ENCODE measurements around the gene MBD6. TPM values are rescaled to one million over a fixed set of nuclear protein-coding genes. Genes with fewer than 3 reads are reported as not detected.

Gene MBD6

DNA sequence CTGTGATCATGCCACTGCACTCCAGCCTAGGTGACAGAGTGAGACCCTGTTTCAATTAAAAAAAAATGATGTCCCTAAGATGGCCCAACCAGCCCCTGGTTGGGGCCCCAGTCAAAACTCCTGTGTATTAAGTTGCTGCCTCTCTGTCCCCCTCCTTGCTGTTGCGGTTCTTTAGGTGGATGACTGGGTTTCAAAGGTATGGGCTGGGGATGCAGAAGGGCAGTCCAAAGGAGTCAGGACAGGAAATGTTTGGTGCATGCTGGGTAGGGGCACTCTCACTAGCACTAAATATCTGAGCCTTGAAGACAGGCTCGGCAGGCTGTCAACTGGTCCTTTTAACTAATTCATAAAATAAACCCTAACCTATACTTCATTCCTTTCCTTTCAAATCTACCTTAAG is 56.4 kb downstream of the MBD6 start:
- H3K79me1 ChIP-seq (ENCODE audit: low read depth, low read length) = no peaks in the 10 kb centered on the region
- H2BK120ac ChIP-seq (ENCODE audit: low read depth, low read length) = no peak overlapping the region
- H3K27ac ChIP-seq (replicated peaks; ENCODE audit: low read length) = no peak overlapping the region
- H3K4me2 ChIP-seq (ENCODE audit: insufficient read depth, low read length, poor library complexity, severe bottlenecking) = no peak overlapping the region
- DNase-seq (ENCODE audit: low spot score) = no peak
- H2AFZ ChIP-seq (ENCODE audit: low read length) = no peak overlapping the region
- H3K23ac ChIP-seq (ENCODE audit: low read depth, low read length, poor library complexity) = no peak overlapping the region
- no peak overlapping the region for H4K91ac ChIP-seq (ENCODE audit: low read depth, low read length, poor library complexity)
- H3K18ac ChIP-seq (ENCODE audit: low read length) = no peak overlapping the region
- H3K27me3 ChIP-seq (ENCODE audit: control insufficient read depth in 3 of 3, insufficient read depth in 3 of 3, low read depth in 1 of 3, low read length in 3 of 3) = no peaks in the 10 kb centered on the region
- no peak overlapping the region for H4K8ac ChIP-seq (ENCODE audit: low read depth, low read length)
- no peaks in the 10 kb centered on the region for H3K9me3 ChIP-seq (replicated peaks in 1 of 2; ENCODE audit: control insufficient read depth in 2 of 2, insufficient read depth in 1 of 2, low read depth in 1 of 2, low read length in 2 of 2)
- no peak overlapping the region for H3K4ac ChIP-seq (ENCODE audit: low read length)
- H3K36me3 ChIP-seq (replicated peaks in 1 of 2; ENCODE audit: control insufficient read depth in 2 of 2, insufficient read depth in 2 of 2, low read length in 2 of 2) = peaks cover 26 to 43% of the 10 kb centered on the region in 2 donors
- H3K9ac ChIP-seq (ENCODE audit: low read depth, low read length, poor library complexity) = no peak overlapping the region
- H2AK5ac ChIP-seq (ENCODE audit: low read depth, low read length) = no peak overlapping the region
- H2BK12ac ChIP-seq (ENCODE audit: low read length) = no peak overlapping the region
- no peaks in the 10 kb centered on the region for H3K4me1 ChIP-seq (ENCODE audit: control insufficient read depth in 2 of 2, insufficient read depth in 1 of 2, low read depth in 1 of 2, low read length in 2 of 2)
- H3K14ac ChIP-seq (ENCODE audit: low read length) = no peak overlapping the region
- no peak overlapping the region for H3K4me3 ChIP-seq (ENCODE audit: low read length in 2 of 2)
- WGBS, 2 donors (ENCODE audit: extremely low coverage in 2 of 2, insufficient read length in 2 of 2, insufficient replicate concordance in 1 of 2) = no CpG with 5 or more reads among the region's 2 CpGs
- H2BK15ac ChIP-seq (ENCODE audit: low read length) = no peak overlapping the region
- H2BK5ac ChIP-seq (ENCODE audit: low read length) = no peak overlapping the region

Small RNA genes within 50 kb of the gene (small RNA-seq; reads per million reads assigned to genes)
- gene MIR616 (ENCODE audit: insufficient read depth) = not detected

Data from neuronal stem cell (in vitro differentiated cells).